A549 (cell line): ENCODE data around the gene SOCS7. TPM values are rescaled to one million over a fixed set of nuclear protein-coding genes. Genes with fewer than 3 reads are reported as not detected.
A peak's percentile ranks its signal among the peaks of the same experiment; 100 is the strongest.

Source experiments
- ATAC-seq, 2 experiments: fragments of 200-7000 bp in 1 of 2; fragments of >200 bp in 1 of 2; cut with Nextera tagmentation in 1 of 2; cut with Tn5 transposase in 1 of 2; 3 replicates each; pipeline versions ENCODE4 v1.8.0 to v1.9.1; 2018 to 2020; ENCODE audit warnings: mild to moderate bottlenecking in 1 of 2, moderate library complexity in 1 of 2
- CTCF ChIA-PET: fragments of 300-600 bp; sonication (Branson Sonifier 250); formaldehyde crosslinking; extraction: SDS; loops from one replicate; lab custom pipeline; 2021; ENCODE audit warnings: antibody characterized with exemption, inconsistent platforms; lab: Yijun Ruan, JAX
- POLR2A ChIA-PET: fragments of 350-600 bp; formaldehyde crosslinking; extraction: SDS; loops from one replicate; lab custom pipeline; 2021; ENCODE audit warnings: antibody characterized with exemption, inconsistent platforms; lab: Yijun Ruan, JAX
- DNase-seq, 2 experiments: peaks; one replicate each; pipeline versions ENCODE4 v3.0.0 to v3.0.0-alpha.2; 2011 to 2016; ENCODE audit warnings: low read depth in 1 of 2, low spot score in 1 of 2
- FAIRE-seq: peaks from 2 replicates; lab custom pipeline; 2011; peaks lifted over from hg19 to GRCh38; lab: Jason Lieb, UNC
- H3K27ac ChIP-seq, 2 experiments: fragments of >200 bp; sonication (Bioruptor Twin); formaldehyde crosslinking; 3 replicates each; pipeline ENCODE4 v1.5.1; 2016 to 2017
- H3K4me1 ChIP-seq: fragments of >200 bp; sonication (Bioruptor Twin); formaldehyde crosslinking; 3 replicates; pipeline ENCODE4 v1.6.1; 2016
- H3K4me2 ChIP-seq: fragments of >200 bp; sonication (Bioruptor Twin); formaldehyde crosslinking; 3 replicates; pipeline ENCODE4 v1.6.1; 2016
- H3K4me3 ChIP-seq: fragments of >200 bp; sonication (Bioruptor Twin); formaldehyde crosslinking; 3 replicates; pipeline ENCODE4 v1.5.1; 2016
- H3K9me3 ChIP-seq: fragments of >200 bp; sonication (Bioruptor Twin); formaldehyde crosslinking; 3 replicates; pipeline ENCODE4 v1.6.1; 2016
- BCL3 ChIP-seq: fragments of >200 bp; sonication (Bioruptor Twin); formaldehyde crosslinking; IDR thresholded peaks from 3 replicates; pipeline ENCODE4 v1.6.1; 2016
- CHD2 ChIP-seq: fragments of 150-350 bp; IDR thresholded peaks from 2 replicates; pipeline ENCODE4 v1.6.1; 2014; ENCODE audit warnings: low read length; ENCODE audit not compliant: partially characterized antibody
- CHD4 ChIP-seq: fragments of 200-600 bp; sonication (generic); IDR thresholded peaks from 2 replicates; pipeline ENCODE4 v1.6.1; 2016; ENCODE audit warnings: antibody characterized with exemption, mild to moderate bottlenecking, borderline replicate concordance
- EHMT2 ChIP-seq: fragments of 200-600 bp; sonication (generic); IDR thresholded peaks from 2 replicates; pipeline ENCODE4 v1.6.1; 2016; ENCODE audit warnings: antibody characterized with exemption, low read depth, mild to moderate bottlenecking, moderate library complexity
- EP300 ChIP-seq, 2 experiments: fragments of >200 bp; sonication (Bioruptor Twin); formaldehyde crosslinking; IDR thresholded peaks; 2 replicates in 1 of 2; 3 replicates in 1 of 2; pipeline ENCODE4 v1.6.1; 2016 to 2017
- FOXS1 ChIP-seq: fragments of 250-450 bp; sonication (Bioruptor Pico); IDR thresholded peaks from 2 replicates; pipeline ENCODE4 v1.5.0; 2020; ENCODE audit warnings: mild to moderate bottlenecking, moderate library complexity
- GATA3 ChIP-seq: IDR thresholded peaks from 2 replicates; pipeline ENCODE4 v1.6.1; 2012; ENCODE audit warnings: borderline replicate concordance
- HDAC2 ChIP-seq: fragments of 200-600 bp; sonication (generic); IDR thresholded peaks from 2 replicates; pipeline ENCODE4 v1.6.1; 2016
- HMGXB4 ChIP-seq: fragments of 250-450 bp; sonication (Bioruptor Pico); IDR thresholded peaks from 2 replicates; pipeline ENCODE4 v1.5.0; 2021; ENCODE audit warnings: mild to moderate bottlenecking, moderate library complexity, borderline replicate concordance
- JUN ChIP-seq, 2 experiments: fragments of >200 bp; sonication (Bioruptor Twin); formaldehyde crosslinking; IDR thresholded peaks; 2 replicates in 1 of 2; 3 replicates in 1 of 2; pipeline ENCODE4 v1.6.1; 2016 to 2017
- JUNB ChIP-seq: fragments of >200 bp; sonication (Bioruptor Twin); formaldehyde crosslinking; IDR thresholded peaks from 2 replicates; pipeline ENCODE4 v1.6.1; 2016
- MAX ChIP-seq: IDR thresholded peaks from 2 replicates; pipeline ENCODE4 v1.6.1; 2012
- POLR2A ChIP-seq: IDR thresholded peaks from 2 replicates; pipeline ENCODE4 v1.6.1; 2012; ENCODE audit warnings: mild to moderate bottlenecking, low read length
- POLR2AphosphoS2 ChIP-seq: conservative IDR thresholded peaks from 2 replicates; pipeline ENCODE4 v1.6.1; 2012; ENCODE audit warnings: low read length, improper control_type of control experiment, inconsistent platforms
- RAD21 ChIP-seq, 2 experiments: fragments of >200 bp in 1 of 2; sonication (Bioruptor Twin) in 1 of 2; formaldehyde crosslinking in 1 of 2; IDR thresholded peaks in 1 of 2; conservative IDR thresholded peaks in 1 of 2; 2 replicates in 1 of 2; 3 replicates in 1 of 2; pipeline ENCODE4 v1.6.1; 2012 to 2018; ENCODE audit warnings: inconsistent platforms in 1 of 2
- RCOR1 ChIP-seq: fragments of 150-350 bp; IDR thresholded peaks from 2 replicates; pipeline ENCODE4 v1.6.1; 2014; ENCODE audit warnings: antibody characterized with exemption, low read length, low read depth
- RNF2 ChIP-seq: fragments of 200-600 bp; sonication (generic); IDR thresholded peaks from 2 replicates; pipeline ENCODE4 v1.6.1; 2016; ENCODE audit warnings: low read depth, mild to moderate bottlenecking, antibody characterized with exemption, moderate library complexity, borderline replicate concordance
- SMC3 ChIP-seq: fragments of >200 bp; sonication (Bioruptor Twin); formaldehyde crosslinking; IDR thresholded peaks from 3 replicates; pipeline ENCODE4 v1.6.1; 2018; ENCODE audit warnings: inconsistent platforms
- WGBS: methylation state at CpG from one replicate; pipeline ENCODE4 v1.1.6; 2017; ENCODE audit errors: missing lambda C conversion rate; 5-methylcytosine and 5-hydroxymethylcytosine counted together
- polyA plus RNA-seq, 4 experiments: library from polyadenylated mRNA; depleted of rRNA in 3 of 4; stranded (reverse); fragments of >200 nt; fragmentation: RNase III in 1 of 4; extraction: RNeasy Plus Mini Kit Qiagen cat#74134 plus additional on column Dnase treatment in 1 of 4; gene quantifications; 2 replicates in 3 of 4; 3 replicates in 1 of 4; pipeline ENCODE4 v1.2.3, GENCODE V29; 2011 to 2017
- TF ChIP-seq, protein P1 (sequence below): fragments of >200 bp; sonication (Bioruptor Twin); formaldehyde crosslinking; IDR thresholded peaks from 3 replicates; pipeline ENCODE4 v1.5.1; 2016

SOCS7 gene
- polyA plus RNA-seq, 2 of the 4 experiments (the other 2 are of a cell fraction) = 14.4 to 20.6 TPM

DNA sequence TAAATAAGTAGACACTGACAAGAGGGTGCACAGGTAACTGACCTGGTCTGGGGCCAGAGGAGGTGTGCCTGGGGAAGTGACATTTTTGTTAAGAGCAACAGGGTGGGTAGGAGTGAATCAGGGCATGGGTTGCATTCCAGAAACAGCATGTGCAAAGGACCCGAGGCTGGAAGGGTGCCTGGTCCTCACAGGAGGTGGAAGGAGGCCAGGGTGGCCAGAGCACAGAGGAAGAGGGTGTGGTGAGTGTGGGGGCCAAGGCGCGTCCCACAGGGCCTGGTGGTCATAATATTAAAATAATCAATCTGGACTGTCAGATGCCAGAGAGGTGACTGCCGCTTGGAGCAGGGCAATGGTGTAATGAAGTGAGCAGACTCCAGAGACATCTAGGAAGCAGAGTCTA is 90.9 kb downstream of the SOCS7 start:
- DNase-seq = no peak
- peaks cover 13% of the 10 kb centered on the region for H3K4me1 ChIP-seq
- TF ChIP-seq BCL3 (no peak), HDAC2 (no peak)
- H3K4me2 ChIP-seq = no peak overlapping the region
- ChIA-PET CTCF (interaction anchor here (0.8 to 12.9 kb wide), 13 partner anchors 8 to 225 kb away, joined by 4 to 173 read pairs (median 13); partner anchors contain the start of gene ARHGAP23), POLR2A (no interaction called here)
- H3K4me3 ChIP-seq = no peak overlapping the region
- no peaks in the 10 kb centered on the region for H3K9me3 ChIP-seq
- no peak overlapping the region for H3K27ac ChIP-seq
- WGBS = 62% methylated on average over 4 of the region's 4 CpGs
- no peak for FAIRE-seq
- ATAC-seq = no peak

DNA sequence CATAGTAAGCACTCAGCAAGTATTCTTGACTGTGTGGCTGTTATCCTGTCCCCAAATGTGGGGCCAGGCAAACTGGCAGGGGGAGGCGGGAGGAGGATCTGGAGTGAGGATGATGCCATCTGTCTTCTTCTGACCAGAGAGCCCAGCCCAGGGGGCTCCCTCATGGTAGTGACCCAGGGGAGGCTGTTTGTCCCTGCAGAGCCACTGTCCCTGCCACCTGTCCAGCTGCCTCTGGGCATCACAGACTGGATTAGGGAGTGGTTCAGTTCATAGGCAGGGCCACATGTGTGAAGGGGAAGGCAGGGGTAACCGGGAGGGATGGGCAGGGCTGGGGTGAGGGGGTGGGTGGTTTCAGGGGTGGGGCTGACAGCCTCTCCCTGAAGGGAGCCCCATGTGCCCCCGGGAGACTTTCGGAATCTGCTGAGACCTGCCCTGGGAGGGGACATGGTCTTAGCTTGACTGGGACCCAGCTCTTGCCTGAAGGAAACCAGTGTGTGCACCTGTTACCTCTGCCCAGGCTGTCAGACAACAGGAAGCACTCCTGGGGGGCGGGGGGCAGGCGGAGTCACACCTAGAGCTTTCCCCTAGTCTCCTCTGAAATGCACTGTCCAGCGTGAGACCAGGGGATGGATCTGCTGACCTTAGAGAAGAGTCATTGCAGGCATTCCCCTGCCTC is 91.8 kb downstream of the SOCS7 start:
- POLR2A ChIA-PET = no interaction called here
- CTCF ChIA-PET = interaction anchor here (0.5 to 12.9 kb wide), 39 partner anchors 8 to 1171 kb away, joined by 3 to 173 read pairs (median 6); partner anchors contain the start of gene ARHGAP23
- Histone ChIP-seq H3K27ac (0 out of 6 replicates have a peak overlapping the region, but pooled peaks of 1 of the 2 experiments have one; percentile 6), H3K4me1 (peaks cover 22% of the 10 kb centered on the region), H3K4me3 (no peak overlapping the region), H3K4me2 (peak overlapping the region; percentile 68), H3K9me3 (no peaks in the 10 kb centered on the region)
- ATAC-seq = peak; percentile 10 to 17
- FAIRE-seq = no peak
- 47% methylated on average over 6 of the region's 7 CpGs for WGBS
- no peak for DNase-seq
- TF ChIP-seq POLR2A (no peak), JUN (IDR thresholded peaks at IDR 0.05) (no peak), GATA3 (no peak), EP300 (IDR thresholded peaks at IDR 0.05) (no peak), RNF2 (no peak), RCOR1 (no peak), POLR2AphosphoS2 (no peak), EHMT2 (no peak), JUNB (no peak), MAX (no peak), CHD4 (no peak), CHD2 (no peak), FOXS1 (CRISPR knock-in tag) (no peak)

DNA sequence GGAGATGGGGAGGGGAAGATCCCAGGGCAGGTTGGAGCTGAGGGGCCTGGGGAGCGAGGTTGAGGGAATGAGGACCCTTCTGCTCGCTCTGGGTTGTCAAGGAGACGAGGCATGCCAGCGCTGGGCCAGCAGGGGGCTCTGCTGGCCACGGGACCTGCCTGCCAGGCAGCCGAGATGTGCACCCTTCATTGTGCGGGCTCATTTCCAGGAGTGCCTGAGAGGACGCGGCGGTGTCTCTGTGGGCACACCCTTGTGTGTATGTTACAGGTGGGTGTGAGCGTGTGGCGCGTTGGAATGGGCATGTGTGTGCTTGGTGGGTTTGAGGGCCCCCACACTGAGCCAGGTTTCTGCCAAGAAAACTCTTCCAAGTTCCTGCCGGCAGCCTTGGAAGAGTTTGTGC is 92.5 kb downstream of the SOCS7 start:
- Histone ChIP-seq H3K4me1 (peaks cover 29% of the 10 kb centered on the region), H3K27ac (peak overlapping the region in 1 of 2 experiments; percentile 59; a peak in 2 of 6 replicates), H3K9me3 (no peaks in the 10 kb centered on the region), H3K4me3 (no peak overlapping the region), H3K4me2 (peak overlapping the region; percentile 68)
- ChIA-PET POLR2A (no interaction called here), CTCF (interaction anchor here (0.7 to 12.9 kb wide), 35 partner anchors 8 to 1171 kb away, joined by 3 to 173 read pairs (median 7); partner anchors contain the start of gene ARHGAP23)
- DNase-seq (peak; percentile 71 to 91), ATAC-seq (peak; percentile 91 to 97), FAIRE-seq (no peak)
- 7% methylated on average over 14 of the region's 14 CpGs for WGBS
- TF ChIP-seq RAD21 (conservative IDR thresholded peaks at IDR 0.05 in 1 of 2, IDR thresholded peaks at IDR 0.05 in 1 of 2) (peak; percentile 98 to 99), SMC3 (peak; percentile 99), HMGXB4 (no peak), MAX (no peak; the same call in 1 of the 2 replicates)
- TF ChIP-seq, protein P1, sequence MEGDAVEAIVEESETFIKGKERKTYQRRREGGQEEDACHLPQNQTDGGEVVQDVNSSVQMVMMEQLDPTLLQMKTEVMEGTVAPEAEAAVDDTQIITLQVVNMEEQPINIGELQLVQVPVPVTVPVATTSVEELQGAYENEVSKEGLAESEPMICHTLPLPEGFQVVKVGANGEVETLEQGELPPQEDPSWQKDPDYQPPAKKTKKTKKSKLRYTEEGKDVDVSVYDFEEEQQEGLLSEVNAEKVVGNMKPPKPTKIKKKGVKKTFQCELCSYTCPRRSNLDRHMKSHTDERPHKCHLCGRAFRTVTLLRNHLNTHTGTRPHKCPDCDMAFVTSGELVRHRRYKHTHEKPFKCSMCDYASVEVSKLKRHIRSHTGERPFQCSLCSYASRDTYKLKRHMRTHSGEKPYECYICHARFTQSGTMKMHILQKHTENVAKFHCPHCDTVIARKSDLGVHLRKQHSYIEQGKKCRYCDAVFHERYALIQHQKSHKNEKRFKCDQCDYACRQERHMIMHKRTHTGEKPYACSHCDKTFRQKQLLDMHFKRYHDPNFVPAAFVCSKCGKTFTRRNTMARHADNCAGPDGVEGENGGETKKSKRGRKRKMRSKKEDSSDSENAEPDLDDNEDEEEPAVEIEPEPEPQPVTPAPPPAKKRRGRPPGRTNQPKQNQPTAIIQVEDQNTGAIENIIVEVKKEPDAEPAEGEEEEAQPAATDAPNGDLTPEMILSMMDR = peak; percentile 96
